H1 (cell line): ENCODE measurements around the gene PAK1IP1. TPM values are rescaled to one million over a fixed set of nuclear protein-coding genes. Genes with fewer than 3 reads are reported as not detected.
A peak's percentile ranks its signal among the peaks of the same experiment; 100 is the strongest.
"Not testable (repeated sequence)": the region's sequence is repeated elsewhere in the genome, so short reads cannot be mapped to it uniquely, and the experiment has no call there.

Experiments used
- CTCF ChIA-PET: fragments of 300-600 bp; sonication (Branson Sonifier 250); formaldehyde crosslinking; loops from one replicate; lab custom pipeline; 2021; ENCODE audit not compliant: partially characterized antibody; lab: Charles Lee
- POLR2A ChIA-PET: fragments of 300-600 bp; sonication (Branson Sonifier 250); formaldehyde crosslinking; loops from one replicate; lab custom pipeline; 2021; ENCODE audit warnings: inconsistent platforms; ENCODE audit not compliant: partially characterized antibody; lab: Charles Lee
- DNase-seq, 2 experiments: peaks; one replicate each; pipeline versions ENCODE4 v3.0.0 to v3.0.0-alpha.2; 2010 to 2022; ENCODE audit warnings: low spot score in 2 of 2, low read depth in 1 of 2, mixed read lengths in 1 of 2
- FAIRE-seq: peaks from 2 replicates; lab custom pipeline; 2011; peaks lifted over from hg19 to GRCh38; lab: Jason Lieb, UNC
- H2AFZ ChIP-seq: 2 replicates; pipeline ENCODE4 v1.8.1; 2012; ENCODE audit warnings: low read length, inconsistent platforms
- H2AK5ac ChIP-seq: 2 replicates; pipeline ENCODE4 v1.6.1; 2013; ENCODE audit warnings: low read depth, low read length
- H2BK120ac ChIP-seq: replicated peaks from 2 replicates; pipeline ENCODE3; 2013; ENCODE audit warnings: low read depth, low read length, inconsistent platforms
- H2BK12ac ChIP-seq: 2 replicates; pipeline ENCODE4 v1.6.1; 2013; ENCODE audit warnings: low read depth, low read length
- H2BK15ac ChIP-seq: 2 replicates; pipeline ENCODE4 v1.6.1; 2013; ENCODE audit warnings: low read length
- H2BK20ac ChIP-seq: 2 replicates; pipeline ENCODE4 v1.6.1; 2013; ENCODE audit warnings: low read length
- H2BK5ac ChIP-seq: 2 replicates; pipeline ENCODE4 v1.6.1; 2013; ENCODE audit warnings: low read depth, low read length
- H3K14ac ChIP-seq: 2 replicates; pipeline ENCODE4 v1.6.1; 2013; ENCODE audit warnings: inconsistent platforms; ENCODE audit not compliant: insufficient read length
- H3K18ac ChIP-seq: 2 replicates; pipeline ENCODE4 v1.6.1; 2013; ENCODE audit warnings: low read length; ENCODE audit errors: extremely low read depth
- H3K23ac ChIP-seq: 2 replicates; pipeline ENCODE4 v1.6.1; 2013; ENCODE audit warnings: inconsistent platforms; ENCODE audit not compliant: insufficient read length
- H3K23me2 ChIP-seq: 2 replicates; pipeline ENCODE4 v1.6.1; 2013; ENCODE audit warnings: low read depth, low read length
- H3K27ac ChIP-seq: 2 replicates; pipeline ENCODE4 v1.6.1; 2011; ENCODE audit warnings: low read depth, low read length, inconsistent platforms
- H3K27me3 ChIP-seq, 4 experiments: replicated peaks in 1 of 4; 1 replicate in 1 of 4; 2 replicates in 3 of 4; pipeline versions ENCODE4 v1.6.1 to v1.8.1; 2011 to 2013; ENCODE audit warnings: low read length in 3 of 4, mild to moderate bottlenecking in 3 of 4, inconsistent platforms in 2 of 4, mixed read lengths in 2 of 4, moderate library complexity in 1 of 4; ENCODE audit not compliant: control insufficient read depth in 3 of 4, insufficient read depth in 3 of 4; ENCODE audit errors: extremely low read depth in 1 of 4
- H3K36me3 ChIP-seq, 4 experiments: 2 replicates each; pipeline versions ENCODE4 v1.6.1 to v1.8.1; 2011 to 2013; ENCODE audit warnings: mild to moderate bottlenecking in 4 of 4, low read length in 3 of 4, moderate library complexity in 2 of 4, control low read depth in 1 of 4, inconsistent platforms in 1 of 4; ENCODE audit not compliant: insufficient read depth in 4 of 4, control insufficient read depth in 2 of 4
- H3K4ac ChIP-seq: replicated peaks from 2 replicates; pipeline ENCODE3; 2013; ENCODE audit warnings: low read length, low read depth, mixed read lengths, inconsistent platforms; ENCODE audit not compliant: insufficient read length
- H3K4me1 ChIP-seq, 4 experiments: replicated peaks in 1 of 4; 1 replicate in 1 of 4; 2 replicates in 3 of 4; pipeline versions ENCODE4 v1.6.1 to v1.8.1; 2011 to 2013; ENCODE audit warnings: low read length in 3 of 4, inconsistent platforms in 2 of 4, mixed read lengths in 1 of 4; ENCODE audit not compliant: insufficient read depth in 4 of 4, control insufficient read depth in 3 of 4
- H3K4me2 ChIP-seq, 2 experiments: 2 replicates each; pipeline versions ENCODE4 v1.6.1 to v1.8.1; 2011 to 2013; ENCODE audit warnings: low read depth in 2 of 2, low read length in 2 of 2, control low read depth in 1 of 2, inconsistent platforms in 1 of 2, mild to moderate bottlenecking in 1 of 2; ENCODE audit not compliant: insufficient read depth in 1 of 2
- H3K4me3 ChIP-seq, 4 experiments: fragments of 200-600, 300-600 bp in 1 of 4; sonication (generic), shearing (Covaris generic), sonication (Bioruptor Twin) in 1 of 4; 2 replicates each; pipeline versions ENCODE4 v1.5.1 to v1.8.1; 2011 to 2016; ENCODE audit warnings: low read length in 4 of 4, low read depth in 3 of 4, control low read depth in 2 of 4, inconsistent platforms in 2 of 4, mild to moderate bottlenecking in 2 of 4, mixed read lengths in 1 of 4, moderate library complexity in 1 of 4; ENCODE audit not compliant: insufficient read depth in 2 of 4; ENCODE audit errors: extremely low read depth in 1 of 4
- H3K56ac ChIP-seq: replicated peaks from 2 replicates; pipeline ENCODE3; 2013; ENCODE audit warnings: low read depth, mild to moderate bottlenecking, mixed read lengths, low read length, inconsistent platforms; ENCODE audit not compliant: insufficient read length
- H3K79me1 ChIP-seq: 2 replicates; pipeline ENCODE4 v1.6.1; 2013; ENCODE audit warnings: low read depth, low read length, control low read depth
- H3K79me2 ChIP-seq, 2 experiments: 2 replicates each; pipeline versions ENCODE4 v1.6.1 to v1.8.1; 2012 to 2013; ENCODE audit warnings: low read length in 2 of 2, mild to moderate bottlenecking in 2 of 2, inconsistent platforms in 1 of 2; ENCODE audit not compliant: insufficient read depth in 2 of 2, control insufficient read depth in 1 of 2
- H3K9ac ChIP-seq, 4 experiments: replicated peaks in 1 of 4; 1 replicate in 1 of 4; 2 replicates in 3 of 4; pipeline versions ENCODE4 v1.6.1 to v1.8.1; 2011 to 2013; ENCODE audit warnings: low read depth in 3 of 4, low read length in 3 of 4, control low read depth in 2 of 4, mild to moderate bottlenecking in 2 of 4, moderate library complexity in 2 of 4, inconsistent platforms in 1 of 4; ENCODE audit errors: extremely low read depth in 1 of 4
- H3K9me3 ChIP-seq, 2 experiments: 2 replicates each; pipeline versions ENCODE4 v1.6.1 to v1.8.1; 2012 to 2013; ENCODE audit warnings: mild to moderate bottlenecking in 2 of 2, moderate library complexity in 2 of 2, control low read depth in 1 of 2, inconsistent platforms in 1 of 2, low read depth in 1 of 2, low read length in 1 of 2, mixed read lengths in 1 of 2; ENCODE audit not compliant: insufficient read depth in 2 of 2
- H4K20me1 ChIP-seq, 2 experiments: replicated peaks in 1 of 2; 2 replicates each; pipeline versions ENCODE3 to v1.8.1; 2011 to 2013; ENCODE audit warnings: inconsistent platforms in 2 of 2, low read length in 2 of 2, mild to moderate bottlenecking in 1 of 2; ENCODE audit not compliant: insufficient read depth in 2 of 2, control insufficient read depth in 1 of 2
- H4K5ac ChIP-seq: 2 replicates; pipeline ENCODE4 v1.6.1; 2013; ENCODE audit warnings: low read length, low read depth, mixed read lengths, inconsistent platforms; ENCODE audit not compliant: insufficient read length
- H4K8ac ChIP-seq: 2 replicates; pipeline ENCODE4 v1.8.0; 2013; ENCODE audit warnings: mild to moderate bottlenecking, moderate library complexity, low read length, inconsistent platforms; ENCODE audit not compliant: insufficient read depth; ENCODE audit errors: extremely low read depth
- H4K91ac ChIP-seq: replicated peaks from 2 replicates; pipeline ENCODE3; 2013; ENCODE audit warnings: low read length, mixed read lengths, inconsistent platforms; ENCODE audit not compliant: insufficient read length
- SP1 ChIP-seq: IDR thresholded peaks from 2 replicates; pipeline ENCODE4 v1.6.1; 2011; ENCODE audit warnings: low read depth, low read length
- WGBS, 2 experiments: shearing (Covaris generic) in 1 of 2; methylation state at CpG; one replicate each; pipeline versions ENCODE4 v1.1.6 to v1.1.7; 2013 to 2015; ENCODE audit warnings: low lambda C conversion rate in 2 of 2, mixed read lengths in 2 of 2, inconsistent platforms in 1 of 2, low coverage in 1 of 2, missing lambda C conversion rate in 1 of 2; ENCODE audit not compliant: insufficient replicate concordance in 2 of 2, insufficient coverage in 1 of 2, insufficient read length in 1 of 2; ENCODE audit errors: extremely low coverage in 1 of 2, missing lambda C conversion rate in 1 of 2; 5-methylcytosine and 5-hydroxymethylcytosine counted together
- polyA plus RNA-seq, 7 experiments: library from polyadenylated mRNA; depleted of rRNA in 3 of 7; stranded (reverse) in 5 of 7; unstranded in 2 of 7; fragments of >200 nt in 5 of 7; fragments of 200-250 nt in 2 of 7; gene quantifications; 1 replicate in 5 of 7; 2 replicates in 1 of 7; 4 replicates in 1 of 7; pipeline versions ENCODE4 v1.2.1 to v1.2.3, GENCODE V29; 2011 to 2013; ENCODE audit warnings: missing spikeins in 2 of 7, mixed read lengths in 2 of 7
- total RNA-seq: library from RNA; stranded (reverse); fragmentation: NEBNext Ultra II Directional; extraction: Animal tissue kit (Norgen Biotek cat#: 25700); gene quantifications from 2 replicates; pipeline ENCODE4 v1.2.1, GENCODE V29; 2021

Gene PAK1IP1
- total and polyA plus RNA-seq, 2 of the 8 experiments (the other 6 are each of a cell fraction or from before 2014, with no cell fraction given), result 19.7 to 43.6 TPM

- not testable (repeated sequence) for H2AK5ac ChIP-seq, H4K5ac ChIP-seq, H3K23ac ChIP-seq, H2BK12ac ChIP-seq, H3K14ac ChIP-seq, H4K91ac ChIP-seq, H3K27me3 ChIP-seq, H3K79me1 ChIP-seq, DNase-seq, H3K27ac ChIP-seq, H4K20me1 ChIP-seq, H3K56ac ChIP-seq, H3K4me1 ChIP-seq, H3K36me3 ChIP-seq, H3K23me2 ChIP-seq, H2BK20ac ChIP-seq, H4K8ac ChIP-seq, H3K4me3 ChIP-seq, H3K9ac ChIP-seq, H2AFZ ChIP-seq, FAIRE-seq, H2BK5ac ChIP-seq, H3K4ac ChIP-seq, H2BK15ac ChIP-seq, H3K4me2 ChIP-seq, H3K9me3 ChIP-seq, H3K79me2 ChIP-seq, H2BK120ac ChIP-seq, H3K18ac ChIP-seq
- ChIA-PET POLR2A (interaction anchor here (1.1 to 2.9 kb wide), 2 partner anchors 8 to 20 kb away, joined by 3 to 15 read pairs; no protein-coding TSS in a partner anchor), CTCF (interaction anchor here (1.1 to 1.8 kb wide), 3 partner anchors 18 to 327 kb away, joined by 4 to 9 read pairs (median 4); partner anchors contain the start of gene TFAP2A)
- WGBS, 2 experiments, result 80% methylated on average over 4 of the region's 4 CpGs; no CpG with 5 or more reads in 1 of the 2 experiments
- 0 out of 2 replicates have a peak, but pooled peaks have one; percentile 44 for TF ChIP-seq SP1
These were observed 46.9 kb downstream of the PAK1IP1 start for GRCh38 chr6:10741643-10742042.
